Measurements from ENCODE around the gene PREX1.
"Not testable (repeated sequence)": the region's sequence is repeated elsewhere in the genome, so short reads cannot be mapped to it uniquely, and the experiment has no call there.

The PREX1 gene, protein sequence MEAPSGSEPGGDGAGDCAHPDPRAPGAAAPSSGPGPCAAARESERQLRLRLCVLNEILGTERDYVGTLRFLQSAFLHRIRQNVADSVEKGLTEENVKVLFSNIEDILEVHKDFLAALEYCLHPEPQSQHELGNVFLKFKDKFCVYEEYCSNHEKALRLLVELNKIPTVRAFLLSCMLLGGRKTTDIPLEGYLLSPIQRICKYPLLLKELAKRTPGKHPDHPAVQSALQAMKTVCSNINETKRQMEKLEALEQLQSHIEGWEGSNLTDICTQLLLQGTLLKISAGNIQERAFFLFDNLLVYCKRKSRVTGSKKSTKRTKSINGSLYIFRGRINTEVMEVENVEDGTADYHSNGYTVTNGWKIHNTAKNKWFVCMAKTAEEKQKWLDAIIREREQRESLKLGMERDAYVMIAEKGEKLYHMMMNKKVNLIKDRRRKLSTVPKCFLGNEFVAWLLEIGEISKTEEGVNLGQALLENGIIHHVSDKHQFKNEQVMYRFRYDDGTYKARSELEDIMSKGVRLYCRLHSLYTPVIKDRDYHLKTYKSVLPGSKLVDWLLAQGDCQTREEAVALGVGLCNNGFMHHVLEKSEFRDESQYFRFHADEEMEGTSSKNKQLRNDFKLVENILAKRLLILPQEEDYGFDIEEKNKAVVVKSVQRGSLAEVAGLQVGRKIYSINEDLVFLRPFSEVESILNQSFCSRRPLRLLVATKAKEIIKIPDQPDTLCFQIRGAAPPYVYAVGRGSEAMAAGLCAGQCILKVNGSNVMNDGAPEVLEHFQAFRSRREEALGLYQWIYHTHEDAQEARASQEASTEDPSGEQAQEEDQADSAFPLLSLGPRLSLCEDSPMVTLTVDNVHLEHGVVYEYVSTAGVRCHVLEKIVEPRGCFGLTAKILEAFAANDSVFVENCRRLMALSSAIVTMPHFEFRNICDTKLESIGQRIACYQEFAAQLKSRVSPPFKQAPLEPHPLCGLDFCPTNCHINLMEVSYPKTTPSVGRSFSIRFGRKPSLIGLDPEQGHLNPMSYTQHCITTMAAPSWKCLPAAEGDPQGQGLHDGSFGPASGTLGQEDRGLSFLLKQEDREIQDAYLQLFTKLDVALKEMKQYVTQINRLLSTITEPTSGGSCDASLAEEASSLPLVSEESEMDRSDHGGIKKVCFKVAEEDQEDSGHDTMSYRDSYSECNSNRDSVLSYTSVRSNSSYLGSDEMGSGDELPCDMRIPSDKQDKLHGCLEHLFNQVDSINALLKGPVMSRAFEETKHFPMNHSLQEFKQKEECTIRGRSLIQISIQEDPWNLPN (N-terminal part only)

GRCh38 chr20:48827855-48828733 lies at the start of gene PREX1:
Gene PREX1, minus strand, starts transcription at chr20:48827999. Its CDS starts 139 bp downstream, at chr20:48827860.
- DNase-seq, result peak; percentile 68

DNA sequence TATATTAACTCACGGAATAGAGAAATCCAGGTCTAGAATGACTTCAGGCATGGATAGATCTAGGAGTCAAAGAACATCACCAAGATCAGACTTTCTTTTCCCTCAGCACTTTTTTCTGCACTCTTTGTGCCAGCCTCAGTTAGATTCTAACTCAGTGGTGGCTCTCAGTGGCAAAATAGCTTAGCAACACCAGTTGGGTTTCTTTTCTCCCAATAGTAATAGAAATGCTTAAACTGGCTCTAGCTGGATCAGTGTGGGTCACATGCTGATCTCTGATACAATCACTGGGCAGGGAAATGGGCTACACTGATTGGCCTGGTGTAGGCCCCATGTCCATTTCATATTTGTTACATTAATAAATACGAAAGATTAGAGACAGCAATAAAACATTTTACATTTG lies 49.5 kb upstream of the PREX1 start:
- no peak for DNase-seq

- peak; percentile 88 for DNase-seq
These were observed 48.1 kb upstream of the PREX1 start for GRCh38 chr20:48875914-48876240.

- no peak for DNase-seq
These were observed 47.6 kb upstream of the PREX1 start for GRCh38 chr20:48875233-48875913.

DNA sequence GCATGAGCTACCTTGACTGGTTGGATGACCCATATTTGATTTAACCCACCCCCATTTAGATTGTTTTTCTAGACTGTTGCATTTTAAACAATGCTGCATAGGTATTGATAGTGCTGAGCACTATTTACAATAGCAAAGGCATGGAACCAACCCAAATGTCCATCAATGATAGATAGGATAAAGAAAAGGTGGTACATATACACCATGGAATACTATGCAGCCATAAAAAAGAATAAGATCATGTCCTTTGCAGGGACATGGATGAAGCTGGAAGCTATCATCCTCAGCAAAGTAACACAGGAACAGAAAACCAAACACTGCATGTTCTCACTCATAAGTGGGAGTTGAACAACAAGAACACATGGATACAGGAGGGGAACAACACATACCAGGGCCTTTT lies 41.6 kb upstream of the PREX1 start:
- not testable (repeated sequence) for DNase-seq

DNA sequence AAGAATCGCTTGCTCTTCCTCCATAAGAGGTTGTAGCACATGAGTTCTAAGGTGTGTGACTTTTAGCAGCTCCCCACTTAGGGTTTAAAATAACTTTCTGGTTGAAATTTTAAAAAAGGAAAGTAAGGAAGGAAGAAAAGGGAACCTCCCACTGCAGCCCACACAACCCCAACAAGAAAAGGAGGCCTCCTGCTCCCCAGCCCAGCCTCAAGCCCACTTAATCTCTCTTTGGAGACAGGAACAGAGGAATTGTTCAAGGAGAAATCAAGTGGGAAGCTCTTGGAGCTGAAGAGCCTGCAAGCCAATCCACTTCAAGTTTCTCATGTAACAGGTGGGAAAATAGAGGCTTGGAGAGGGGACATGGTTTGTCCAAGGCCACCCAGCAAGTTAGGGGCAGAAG lies 39.1 kb upstream of the PREX1 start:
- DNase-seq, result no peak

DNA sequence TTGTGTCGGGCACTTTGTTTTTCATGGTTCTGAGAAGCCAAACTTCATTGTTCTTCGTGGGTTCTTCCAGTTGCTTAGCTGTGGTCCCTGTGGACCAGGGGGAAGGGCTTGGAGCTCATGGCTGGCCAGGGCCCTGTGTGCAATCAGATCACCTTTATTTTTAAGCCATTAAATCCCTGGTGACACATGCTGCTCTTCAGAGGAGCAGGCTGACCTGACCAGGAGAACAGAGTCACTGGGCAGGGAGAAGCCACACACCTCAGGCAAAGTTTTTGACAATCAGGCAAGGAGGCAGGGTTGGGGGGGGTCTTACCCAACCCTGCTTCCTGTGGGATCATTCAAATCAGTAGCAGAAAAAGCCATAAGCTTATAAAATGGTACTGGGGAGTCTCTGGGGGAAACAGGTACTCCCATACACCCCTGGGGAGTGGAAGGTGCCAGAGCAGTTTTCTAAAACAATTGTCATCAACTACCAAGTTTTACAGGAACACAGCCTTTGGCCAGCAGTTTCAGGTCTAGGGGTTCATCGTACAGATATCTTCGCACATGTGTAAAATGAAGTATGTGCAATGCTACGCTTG lies 37.0 kb upstream of the PREX1 start:
- no peak for DNase-seq

GRCh38 chr20:48864254-48864653 lies 36.5 kb upstream of the PREX1 start:
- no peak for DNase-seq

DNA sequence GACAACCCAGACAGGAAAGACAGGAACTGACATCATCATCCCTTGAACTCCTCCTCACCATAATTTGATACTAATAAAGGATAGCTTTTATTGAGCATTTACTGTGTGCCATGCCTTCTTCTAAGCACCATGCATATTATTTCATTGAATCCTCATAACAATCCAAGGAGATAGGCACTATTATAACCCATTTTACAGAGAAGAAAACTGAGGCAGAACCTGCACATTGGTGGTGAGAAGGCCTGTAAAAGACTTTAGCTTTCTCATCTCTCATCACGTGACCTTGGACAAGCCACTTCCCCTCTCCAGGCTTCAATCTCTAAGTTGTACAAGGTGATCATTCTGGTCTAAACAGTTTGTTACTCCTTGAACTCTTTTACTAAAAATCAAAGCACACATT lies 34.5 kb upstream of the PREX1 start:
- DNase-seq, result no peak

DNA sequence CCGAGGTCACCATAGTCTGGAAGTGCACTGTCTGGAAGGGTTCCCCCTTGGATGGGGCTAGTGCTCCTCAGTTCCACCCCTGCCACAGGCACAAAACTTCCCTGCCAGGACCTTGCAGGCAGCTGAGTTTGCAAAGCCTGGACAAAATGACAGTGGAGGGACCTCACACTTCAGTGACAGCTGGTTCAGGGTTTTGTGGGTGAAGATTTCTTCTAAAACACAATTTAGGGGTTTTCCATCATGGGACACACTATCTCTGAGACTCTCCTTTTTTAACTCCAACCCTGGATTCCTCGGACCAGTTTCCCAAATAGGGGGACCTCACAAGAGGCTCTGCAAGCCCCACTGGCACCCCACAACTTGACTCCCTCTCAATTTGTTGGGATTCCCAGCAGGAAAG lies 33.6 kb upstream of the PREX1 start:
- DNase-seq, result no peak

- DNase-seq, result no peak
These were observed 30.4 kb upstream of the PREX1 start for GRCh38 chr20:48858075-48858790.

DNA sequence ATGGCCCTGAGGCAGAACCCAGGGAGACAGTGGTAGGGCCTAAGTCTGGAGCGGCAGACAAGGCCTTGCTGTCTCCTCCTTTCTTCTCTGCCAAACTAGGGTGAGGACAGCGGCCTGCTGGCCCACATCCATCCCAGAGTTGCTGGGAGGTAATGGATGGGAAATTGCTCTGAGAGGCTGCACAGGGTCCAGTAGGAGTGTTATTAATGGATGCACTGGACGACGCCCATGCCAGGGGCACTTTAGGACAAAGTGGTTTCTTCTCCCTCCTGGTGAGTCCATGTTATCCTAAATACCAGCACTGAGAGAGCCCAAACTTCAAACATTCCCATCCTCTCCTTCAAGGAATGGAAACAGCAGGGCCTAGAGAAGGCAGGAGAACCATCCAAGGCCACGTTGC lies 28.3 kb upstream of the PREX1 start:
- DNase-seq, result no peak

DNA sequence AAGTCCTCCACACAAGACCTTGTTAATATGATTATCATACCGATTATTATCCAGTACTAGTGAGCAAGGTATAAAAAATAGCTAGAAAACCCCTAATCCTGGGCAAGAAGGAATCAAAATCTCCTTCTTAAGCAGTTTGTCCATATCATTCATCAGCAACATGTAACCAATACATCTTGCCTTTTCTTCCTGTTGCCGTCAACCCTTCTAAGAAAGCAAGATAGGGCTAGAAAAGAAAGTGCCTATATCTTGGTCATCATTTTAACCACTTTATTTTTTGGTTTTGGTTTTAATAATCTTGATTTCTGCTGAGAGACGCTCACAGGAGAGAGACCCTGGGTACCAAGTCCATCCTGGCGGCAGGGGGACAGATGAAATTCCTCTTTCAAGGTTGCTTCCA lies 27.2 kb upstream of the PREX1 start:
- DNase-seq, result no peak

GRCh38 chr20:48852609-48853008 lies 24.8 kb upstream of the PREX1 start:
- DNase-seq, result no peak

DNA sequence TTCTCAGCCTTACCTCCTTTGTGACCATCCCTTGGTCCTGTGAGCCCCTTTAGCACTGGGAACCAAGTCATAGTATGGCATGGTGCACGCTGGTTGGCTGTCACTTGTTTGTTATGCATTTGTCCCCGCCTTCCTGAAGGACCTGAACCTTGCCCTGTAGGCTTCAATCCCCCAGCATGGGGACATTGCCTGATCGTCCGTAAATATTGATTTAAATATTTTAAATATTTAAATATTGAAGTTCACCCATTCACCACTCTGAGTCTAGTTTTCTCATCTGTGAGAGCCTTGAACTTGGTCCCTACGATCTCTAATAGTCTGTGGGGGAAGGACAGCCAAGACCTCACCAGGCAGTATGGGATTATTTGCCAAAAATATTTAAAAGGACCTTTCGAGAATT lies 23.8 kb upstream of the PREX1 start:
- DNase-seq, result no peak

- DNase-seq, result no peak
These were observed 23.1 kb upstream of the PREX1 start for GRCh38 chr20:48850977-48851299.

- DNase-seq, result no peak
These were observed 22.6 kb upstream of the PREX1 start for GRCh38 chr20:48850257-48850976.

DNA sequence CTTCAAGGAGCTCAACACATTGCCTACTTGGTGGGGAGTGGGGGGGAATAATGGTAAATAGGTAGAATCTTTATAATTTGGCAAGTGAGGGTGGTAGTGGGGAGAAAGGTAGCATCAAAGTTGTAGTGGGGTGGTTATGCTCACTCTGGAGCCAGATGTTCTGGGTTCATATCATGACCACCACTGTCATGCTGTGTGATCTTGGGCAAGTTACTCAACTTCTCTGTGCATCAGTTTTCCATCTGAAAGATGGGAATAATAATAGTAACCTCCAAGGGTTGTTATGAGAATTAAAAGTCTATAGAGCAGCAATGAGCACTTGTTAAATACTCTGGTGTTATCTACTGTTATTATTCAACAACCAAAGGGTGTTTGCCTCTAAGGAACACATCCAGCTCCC lies 22.0 kb upstream of the PREX1 start:
- no peak for DNase-seq

GRCh38 chr20:48849299-48849698 lies 21.5 kb upstream of the PREX1 start:
- no peak for DNase-seq
